HK-2 (cell line): ENCODE results near the gene KREMEN1.
A peak's percentile ranks its signal among the peaks of the same experiment; 100 is the strongest.

ENCODE experiments used
- DNase-seq: peaks from one replicate; pipeline ENCODE4 v3.0.0-alpha.2; 2018; ENCODE audit not compliant: unreplicated experiment

KREMEN1 gene

GRCh38 chr22:29048822-29049654 is 23.8 kb upstream of the KREMEN1 start:
- no peak for DNase-seq

DNA sequence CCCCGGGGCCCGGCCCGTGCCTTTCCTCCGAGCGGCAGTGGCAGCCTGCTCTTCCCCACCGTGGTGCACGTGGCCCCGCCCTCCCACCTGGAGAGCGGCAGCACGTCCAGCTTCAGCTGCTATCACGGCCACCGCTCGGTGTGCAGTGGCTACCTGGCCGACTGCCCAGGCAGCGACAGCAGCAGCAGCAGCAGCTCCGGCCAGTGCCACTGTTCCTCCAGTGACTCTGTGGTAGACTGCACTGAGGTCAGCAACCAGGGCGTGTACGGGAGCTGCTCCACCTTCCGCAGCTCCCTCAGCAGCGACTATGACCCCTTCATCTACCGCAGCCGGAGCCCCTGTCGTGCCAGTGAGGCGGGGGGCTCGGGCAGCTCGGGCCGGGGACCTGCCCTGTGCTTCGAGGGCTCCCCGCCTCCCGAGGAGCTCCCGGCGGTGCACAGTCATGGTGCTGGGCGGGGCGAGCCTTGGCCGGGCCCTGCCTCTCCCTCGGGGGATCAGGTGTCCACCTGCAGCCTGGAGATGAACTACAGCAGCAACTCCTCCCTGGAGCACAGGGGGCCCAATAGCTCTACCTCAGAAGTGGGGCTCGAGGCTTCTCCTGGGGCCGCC is 23.1 kb upstream of the KREMEN1 start:
- DNase-seq = no peak

DNA sequence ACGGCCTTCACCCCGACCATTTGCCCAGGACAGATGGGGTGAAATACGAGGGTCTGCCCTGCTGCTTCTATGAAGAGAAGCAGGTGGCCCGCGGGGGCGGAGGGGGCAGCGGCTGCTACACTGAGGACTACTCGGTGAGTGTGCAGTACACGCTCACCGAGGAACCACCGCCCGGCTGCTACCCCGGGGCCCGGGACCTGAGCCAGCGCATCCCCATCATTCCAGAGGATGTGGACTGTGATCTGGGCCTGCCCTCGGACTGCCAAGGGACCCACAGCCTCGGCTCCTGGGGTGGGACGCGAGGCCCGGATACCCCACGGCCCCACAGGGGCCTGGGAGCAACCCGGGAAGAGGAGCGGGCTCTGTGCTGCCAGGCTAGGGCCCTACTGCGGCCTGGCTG is 22.4 kb upstream of the KREMEN1 start:
- DNase-seq = no peak

GRCh38 chr22:29053048-29053702 is 19.7 kb upstream of the KREMEN1 start:
- no peak for DNase-seq

- DNase-seq = no peak
Observed at GRCh38 chr22:29054251-29054767, 18.5 kb upstream of the KREMEN1 start.

DNA sequence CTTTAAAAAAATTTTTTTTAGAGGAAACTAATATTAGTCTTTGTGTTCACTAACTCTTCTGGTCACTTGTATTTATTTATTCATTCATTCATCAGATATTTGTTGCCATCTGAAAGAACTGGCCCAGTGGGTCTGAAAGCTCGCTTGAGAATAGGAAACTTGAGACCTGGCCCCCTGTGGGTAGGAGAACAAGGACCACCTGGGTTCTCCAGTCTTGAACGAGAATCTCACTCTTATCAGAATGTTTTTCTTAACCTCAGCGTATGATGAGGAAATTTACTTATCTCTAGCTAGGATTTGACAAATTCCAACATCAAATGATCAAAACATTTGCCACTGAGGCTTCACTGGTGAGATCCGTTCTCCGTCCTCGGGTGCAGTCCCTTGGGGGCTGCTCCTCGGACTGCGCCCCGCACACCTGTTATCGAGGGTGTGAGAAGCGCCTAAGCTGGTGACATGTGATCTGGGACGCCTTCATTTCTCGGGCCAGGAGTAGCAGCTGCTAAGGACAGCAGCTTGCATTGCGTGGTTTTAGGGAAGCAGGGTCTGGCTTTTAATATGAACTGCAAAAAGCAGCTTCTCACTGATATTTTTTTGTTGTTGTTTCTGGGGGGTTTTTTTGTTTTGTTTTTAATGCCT is 17.5 kb upstream of the KREMEN1 start:
- DNase-seq = no peak

DNA sequence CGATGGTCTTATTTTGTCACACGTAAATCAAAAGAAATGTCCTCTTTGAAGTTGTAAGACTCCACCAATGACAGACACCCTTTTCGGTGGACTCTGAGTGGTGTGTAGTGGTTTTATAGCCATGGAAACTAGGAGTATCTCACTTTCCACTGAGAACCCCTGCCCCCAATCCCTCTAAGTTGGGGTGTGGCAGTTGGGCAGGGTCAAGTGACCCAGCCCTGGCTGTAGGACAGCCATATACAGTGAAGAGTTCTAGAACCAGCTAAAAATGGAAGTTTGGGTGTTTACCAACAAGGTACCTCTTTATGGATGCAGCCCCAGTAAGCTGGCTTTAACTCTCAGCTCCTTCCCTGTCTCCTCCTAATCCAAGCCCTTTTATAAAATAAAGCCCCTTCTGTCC is 16.4 kb upstream of the KREMEN1 start:
- no peak for DNase-seq

- no peak for DNase-seq
Observed at GRCh38 chr22:29060251-29060869, 12.5 kb upstream of the KREMEN1 start.

DNA sequence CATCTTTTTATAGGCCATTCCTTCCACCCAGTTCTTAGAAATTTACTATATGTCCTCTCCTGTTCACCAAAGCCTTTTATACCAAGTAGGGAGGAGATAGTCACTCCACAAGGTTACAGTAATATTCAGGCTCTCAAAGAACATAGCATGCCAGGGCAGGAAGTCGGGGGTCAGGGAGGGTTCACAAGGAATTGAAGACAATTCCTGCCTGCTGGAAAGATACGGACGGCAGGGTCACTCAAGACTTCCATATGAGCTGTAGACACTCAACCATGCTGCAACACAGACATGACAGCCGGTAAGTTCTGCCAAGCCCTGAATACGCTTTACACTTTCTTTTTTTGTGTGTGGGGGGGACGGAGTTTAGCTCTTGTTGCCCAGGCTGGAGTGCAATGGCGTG is 11.9 kb upstream of the KREMEN1 start:
- DNase-seq = no peak

- no peak for DNase-seq
Observed at GRCh38 chr22:29061773-29062172, 11.1 kb upstream of the KREMEN1 start, which contains the start of gene C22orf31. C22orf31 (minus strand) TSS chr22:29061831; CDS start chr22:29061792, 39 bp downstream.

GRCh38 chr22:29062286-29062821 is 10.5 kb upstream of the KREMEN1 start:
- no peak for DNase-seq

GRCh38 chr22:29065468-29066190 is 7.2 kb upstream of the KREMEN1 start:
- no peak for DNase-seq

GRCh38 chr22:29069463-29069862 is 3.4 kb upstream of the KREMEN1 start:
- DNase-seq = no peak

- no peak for DNase-seq
Observed at GRCh38 chr22:29070490-29070889, 2.3 kb upstream of the KREMEN1 start.

DNA sequence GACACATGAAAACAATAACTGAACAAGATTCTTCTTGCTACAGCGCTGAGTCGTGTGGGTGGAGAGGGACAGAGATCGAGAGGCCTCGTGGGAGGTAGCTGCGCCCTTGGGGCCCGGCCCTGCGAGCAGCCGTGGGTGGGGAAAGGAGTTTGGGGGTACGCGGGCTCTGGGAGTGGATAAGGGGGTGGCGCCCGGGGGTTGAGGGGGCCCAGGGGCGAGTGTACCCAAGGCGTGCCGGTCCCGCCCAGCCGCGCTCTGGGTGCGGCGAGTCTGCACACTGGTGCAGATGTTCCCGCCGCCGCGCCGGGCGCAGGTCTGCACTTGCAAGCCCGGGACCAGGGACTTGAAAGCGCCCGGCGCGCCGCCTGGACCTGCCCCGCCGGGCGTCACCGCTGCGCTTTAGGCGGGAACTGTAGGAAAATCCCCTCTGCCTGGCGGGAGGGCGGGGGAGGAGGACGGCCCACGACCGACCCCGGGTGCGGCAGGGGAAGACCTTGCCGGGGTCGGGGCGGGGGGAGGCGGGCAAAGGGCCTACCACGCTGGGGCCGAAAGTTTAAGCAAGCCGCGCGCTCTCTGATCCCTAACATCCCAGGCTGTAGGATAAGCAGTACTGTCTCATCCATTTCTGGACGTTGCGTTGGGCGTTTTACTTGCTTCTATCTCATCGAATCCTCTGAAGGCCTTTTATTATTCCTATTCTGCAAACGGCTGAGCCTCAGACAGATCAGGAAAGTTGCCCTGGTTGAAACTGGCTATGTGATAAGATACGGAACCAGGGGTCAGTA is 1.4 kb upstream of the KREMEN1 start:
- DNase-seq = peak; percentile 19

GRCh38 chr22:29072193-29072978 is 449 bp upstream of the KREMEN1 start:
- DNase-seq = peak; percentile 85

GRCh38 chr22:29073618-29074275 is 912 bp downstream of the KREMEN1 start:
- DNase-seq = no peak

DNA sequence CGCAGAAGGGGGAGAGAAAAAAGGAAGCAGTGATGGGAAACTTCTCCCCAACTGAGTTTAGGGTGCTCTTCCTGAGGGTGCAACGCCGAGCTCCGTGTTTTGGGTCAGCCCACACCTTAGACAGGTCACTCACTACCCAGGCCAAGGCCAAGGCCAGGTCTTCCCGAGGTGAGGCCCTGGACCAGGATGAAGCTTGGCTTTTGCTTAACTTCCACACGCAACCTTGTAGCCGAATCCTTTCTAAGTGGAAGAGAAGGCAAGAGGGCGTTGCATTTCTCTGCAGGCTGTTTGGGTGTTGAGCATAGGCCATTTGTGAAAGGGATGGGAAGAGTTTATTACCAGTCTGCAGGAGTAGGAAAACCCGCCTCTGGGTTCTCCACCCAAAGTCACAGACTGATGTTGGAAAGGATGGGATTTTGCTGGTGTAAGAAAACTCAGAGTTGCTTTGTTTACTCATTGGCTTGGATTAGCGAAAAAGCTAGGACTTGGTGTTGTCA is 1.5 kb downstream of the KREMEN1 start:
- DNase-seq = no peak
